ENCODE measurements around the gene VGLL4. TPM values are rescaled to one million over a fixed set of nuclear protein-coding genes. Genes with fewer than 3 reads are reported as not detected.
A peak's percentile ranks its signal among the peaks of the same experiment; 100 is the strongest.

The VGLL4 gene
- total RNA-seq, 1 donor from 2014 or later, result 99.4 TPM

GRCh38 chr3:11543141-11543947, 100.4 kb downstream of the VGLL4 start:
- Histone ChIP-seq H3K4me3 (no peak overlapping the region), H3K9me3 (no peaks in the 10 kb centered on the region), H3K36me3 (no peaks in the 10 kb centered on the region), H3K4me1 (peaks cover 37% of the 10 kb centered on the region), H3K27ac (peak overlapping the region; percentile 80), H3K27me3 (no peaks in the 10 kb centered on the region)
- intact Hi-C loops (cut with DNase I), result no loop called here
- DNase-seq (ENCODE audit: extremely low spot score in 2 of 2), result no peak
- TF ChIP-seq POLR2A (IDR thresholded peaks at IDR 0.05) (no peak), POLR2AphosphoS5 (IDR thresholded peaks at IDR 0.05; ENCODE audit: insufficient read depth in 1 of 2, low read depth in 1 of 2) (no peak), CTCF (IDR thresholded peaks at IDR 0.05) (no peak)

DNA sequence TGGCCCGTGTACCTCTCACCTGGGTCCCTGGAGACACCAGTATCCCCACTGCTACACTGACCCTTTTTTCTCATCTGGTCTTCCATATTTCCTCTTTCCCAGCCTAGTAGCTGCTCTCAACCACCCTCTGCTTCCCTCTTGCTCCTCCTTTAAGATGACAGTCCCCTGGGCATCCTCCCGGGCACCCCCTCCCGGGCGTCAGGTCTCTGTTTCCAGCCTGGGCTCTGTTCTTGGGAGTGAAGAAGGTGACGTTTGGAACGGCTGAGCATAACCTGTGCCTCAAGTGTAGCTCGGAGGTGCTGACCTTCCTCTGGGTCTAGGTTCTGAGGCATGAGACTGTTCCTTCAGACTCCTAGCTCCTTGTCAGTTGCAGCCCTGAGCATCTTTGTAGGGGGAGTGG, 101.2 kb downstream of the VGLL4 start:
- no peaks in the 10 kb centered on the region for H3K9me3 ChIP-seq
- no peak overlapping the region for H3K4me3 ChIP-seq
- no peaks in the 10 kb centered on the region for H3K36me3 ChIP-seq
- no peaks in the 10 kb centered on the region for H3K27me3 ChIP-seq
- intact Hi-C loops (cut with DNase I), result no loop called here
- TF ChIP-seq POLR2AphosphoS5 (IDR thresholded peaks at IDR 0.05; ENCODE audit: insufficient read depth in 1 of 2, low read depth in 1 of 2) (no peak), POLR2A (IDR thresholded peaks at IDR 0.05) (no peak), CTCF (IDR thresholded peaks at IDR 0.05) (no peak)
- peak overlapping the region; percentile 63 for H3K27ac ChIP-seq
- no peak for DNase-seq (ENCODE audit: extremely low spot score in 2 of 2)
- peaks cover 36% of the 10 kb centered on the region for H3K4me1 ChIP-seq

DNA sequence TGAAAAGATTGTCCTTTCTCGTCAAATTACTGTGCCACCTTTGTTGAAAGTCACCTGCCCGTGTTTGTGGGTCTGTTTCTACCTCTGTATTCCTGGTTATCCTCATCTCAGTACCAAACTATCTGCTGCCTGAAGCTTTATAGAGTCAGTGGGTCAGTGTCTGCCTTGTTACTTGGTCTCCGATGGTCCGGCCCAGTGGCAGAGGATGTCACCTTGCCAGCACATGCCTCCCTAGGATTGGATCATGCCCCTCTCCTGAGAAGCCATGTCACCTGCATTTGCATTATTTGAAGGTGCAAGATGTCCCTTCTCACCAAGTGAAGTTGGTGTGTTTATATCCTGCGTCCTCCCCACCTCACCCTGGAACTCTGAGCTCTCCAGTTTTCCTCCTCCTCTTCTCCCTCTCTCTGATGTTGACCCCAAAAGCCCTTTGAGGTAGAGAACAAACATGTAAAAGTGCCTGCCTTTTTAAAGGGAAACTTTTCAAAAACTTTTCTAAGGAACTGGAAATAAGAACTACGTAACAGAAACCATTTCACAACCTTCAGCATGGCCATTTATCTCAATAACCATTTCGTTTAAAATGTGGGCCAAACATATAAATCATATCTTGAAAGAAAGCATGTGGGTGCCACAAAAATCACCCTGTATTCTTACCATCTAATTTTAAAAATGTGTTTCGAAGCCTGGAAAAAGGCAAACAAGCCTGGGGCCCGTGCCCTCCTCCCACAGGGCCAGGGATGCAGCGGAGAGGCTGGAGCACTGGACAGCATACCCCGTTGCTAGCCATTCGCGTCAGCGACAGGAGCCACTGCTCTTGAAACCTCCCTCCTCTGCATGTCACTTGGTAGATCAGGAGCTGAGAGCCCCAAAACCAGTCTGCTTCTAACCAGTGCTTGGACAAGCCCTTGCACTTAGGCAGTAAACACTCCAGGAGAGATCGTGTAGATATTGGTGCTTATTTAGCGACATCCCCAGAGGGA, 102.1 kb downstream of the VGLL4 start:
- intact Hi-C loops (cut with DNase I), result no loop called here
- Histone ChIP-seq H3K4me3 (no peak overlapping the region), H3K27me3 (no peaks in the 10 kb centered on the region), H3K4me1 (peaks cover 36% of the 10 kb centered on the region), H3K9me3 (no peaks in the 10 kb centered on the region), H3K36me3 (no peaks in the 10 kb centered on the region), H3K27ac (peak overlapping the region; percentile 63)
- DNase-seq (ENCODE audit: extremely low spot score in 2 of 2), result no peak
- TF ChIP-seq POLR2AphosphoS5 (IDR thresholded peaks at IDR 0.05; ENCODE audit: insufficient read depth in 1 of 2, low read depth in 1 of 2), result peak in 1 of 2 donors; percentile 26
- no peak for TF ChIP-seq CTCF (IDR thresholded peaks at IDR 0.05)

- no peak overlapping the region for H3K27ac ChIP-seq
Observed at GRCh38 chr3:11539677-11540076, 104.0 kb downstream of the VGLL4 start.

More at GRCh38 chr3:11539677-11540076, 104.0 kb downstream of the VGLL4 start:
- DNase-seq (ENCODE audit: extremely low spot score in 2 of 2), result no peak
- TF ChIP-seq CTCF (IDR thresholded peaks at IDR 0.05) (no peak), POLR2AphosphoS5 (IDR thresholded peaks at IDR 0.05; ENCODE audit: insufficient read depth in 1 of 2, low read depth in 1 of 2) (no peak)
- no peaks in the 10 kb centered on the region for H3K9me3 ChIP-seq
- no peaks in the 10 kb centered on the region for H3K27me3 ChIP-seq
- H3K4me3 ChIP-seq, result no peak overlapping the region
- H3K4me1 ChIP-seq, result peaks cover 25% of the 10 kb centered on the region
- intact Hi-C loops (cut with DNase I), result no loop called here
- no peaks in the 10 kb centered on the region for H3K36me3 ChIP-seq
